Activated CD4-positive, alpha-beta T cell treated with anti-CD3 and anti-CD28 coated beads, Interleukin-2, amount 50 U/mL, for 48 hours (primary cell): ENCODE measurements around the gene CHAF1A.

ENCODE experiments used
- DNase-seq, 2 experiments: peaks; one replicate each; pipeline ENCODE4 v3.0.0-alpha.2; 2020

Gene CHAF1A

GRCh38 chr19:4464815-4465581 lies 62.6 kb downstream of the CHAF1A start:
- no peak for DNase-seq

DNA sequence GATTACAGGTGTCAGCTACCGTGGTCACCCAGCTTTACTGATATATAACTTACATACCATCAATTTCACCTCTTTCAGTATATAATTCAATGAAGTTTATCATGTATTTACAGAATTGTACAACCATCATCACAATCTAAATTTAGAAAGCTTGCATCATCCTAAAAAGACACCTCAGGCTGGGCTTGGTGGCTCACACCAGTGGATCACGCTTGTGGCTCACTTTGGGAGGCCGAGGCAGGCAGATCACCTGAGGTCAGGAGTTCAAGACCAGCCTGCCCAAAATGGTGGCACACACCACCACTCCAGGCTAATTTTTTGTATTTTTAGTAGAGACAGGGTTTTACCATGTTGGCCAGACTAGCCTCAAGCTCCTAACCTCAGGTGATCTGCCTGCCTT lies 65.4 kb downstream of the CHAF1A start:
- no peak for DNase-seq

DNA sequence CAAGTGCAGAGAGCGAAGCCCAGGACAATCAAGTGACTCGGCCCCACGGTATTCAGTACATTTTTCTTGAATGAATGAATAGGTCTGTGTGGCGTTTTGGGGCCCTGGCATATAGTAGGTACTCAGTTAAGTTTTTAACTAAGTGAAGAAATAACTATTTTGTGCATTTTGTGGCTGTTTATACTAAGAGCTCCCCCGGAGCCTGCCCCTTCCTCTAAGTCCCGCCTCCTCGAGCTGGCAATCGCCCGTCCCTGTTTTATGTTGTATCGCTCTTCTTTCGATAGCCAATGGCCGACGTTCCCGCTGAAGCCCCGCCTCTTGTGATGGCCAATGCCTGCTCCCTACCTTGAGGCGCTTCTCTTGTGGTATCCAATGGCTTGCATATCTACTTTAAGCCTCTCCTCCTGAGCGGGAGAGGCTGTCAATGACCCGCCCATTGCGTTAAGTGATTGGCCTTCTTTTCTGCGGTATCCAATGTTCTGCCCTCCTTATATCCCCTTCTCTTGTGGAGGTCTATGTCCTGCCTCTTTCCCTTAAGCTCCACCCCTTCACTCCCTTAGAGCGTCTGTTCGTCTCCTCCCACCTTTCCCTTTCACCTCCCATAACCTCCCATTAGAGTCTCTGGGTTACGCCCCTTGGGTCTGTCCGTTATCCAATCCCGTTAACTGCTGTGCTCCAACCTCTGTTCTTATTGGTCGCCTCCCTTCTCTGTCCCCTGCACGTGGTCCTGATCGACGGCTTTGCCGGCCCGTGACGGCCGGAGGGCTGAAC lies 69.1 kb downstream of the CHAF1A start:
- DNase-seq, result peak; percentile 96 to 98

DNA sequence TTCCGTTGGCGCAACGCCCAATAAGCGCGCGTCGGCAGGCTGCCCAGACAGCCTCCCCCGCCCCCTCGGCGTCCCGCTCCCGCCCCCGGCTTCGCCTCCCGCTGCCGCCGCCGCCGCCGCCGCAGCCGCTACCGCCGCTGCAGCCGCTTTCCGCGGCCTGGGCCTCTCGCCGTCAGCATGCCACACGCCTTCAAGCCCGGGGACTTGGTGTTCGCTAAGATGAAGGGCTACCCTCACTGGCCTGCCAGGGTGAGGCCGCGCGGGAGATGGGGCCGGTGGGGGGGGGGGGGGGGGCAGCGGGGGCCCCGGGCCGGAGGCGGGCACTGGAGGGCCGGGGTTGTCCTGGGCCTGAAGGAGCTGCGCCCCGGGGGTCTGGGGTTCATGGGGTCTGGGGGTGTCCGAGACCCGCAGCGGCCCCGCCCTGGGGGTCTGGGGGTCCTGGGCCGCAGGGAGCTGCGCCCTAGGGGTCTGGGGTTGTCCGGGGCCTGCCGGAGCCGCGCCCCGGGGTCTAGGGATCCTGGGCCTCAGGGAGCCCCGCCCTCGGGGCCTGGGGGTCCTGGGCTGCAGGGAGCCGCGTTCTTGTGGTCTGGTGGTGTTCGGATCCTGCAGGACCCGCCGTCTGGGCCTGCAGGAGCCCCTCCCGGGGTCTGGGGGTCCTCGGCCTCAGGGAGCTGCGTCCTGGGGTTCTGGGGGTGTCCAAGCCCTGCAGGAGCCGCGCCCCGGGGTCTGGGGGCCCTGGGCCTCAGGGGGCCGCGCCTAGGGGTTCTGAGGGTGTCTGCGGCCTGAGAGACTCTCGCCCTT lies 69.9 kb downstream of the CHAF1A start, which contains the start of gene HDGFL2:
HDGFL2 (plus strand) TSS at position 124 of the 801 bp plus-strand sequence; CDS start at position 178, 54 bp downstream.
- no peak for DNase-seq

- no peak for DNase-seq
Measured at GRCh38 chr19:4473011-4473762, 70.7 kb downstream of the CHAF1A start.

- no peak for DNase-seq
Measured at GRCh38 chr19:4473763-4474513, 71.5 kb downstream of the CHAF1A start.

GRCh38 chr19:4474514-4475022 lies 72.1 kb downstream of the CHAF1A start:
- peak; percentile 21 to 30 for DNase-seq

GRCh38 chr19:4477034-4477801 lies 74.8 kb downstream of the CHAF1A start:
- no peak for DNase-seq

- DNase-seq, result no peak
Measured at GRCh38 chr19:4482721-4483364, 80.4 kb downstream of the CHAF1A start.

- no peak for DNase-seq
Measured at GRCh38 chr19:4483385-4483784, 80.9 kb downstream of the CHAF1A start.

GRCh38 chr19:4487572-4487971 lies 85.1 kb downstream of the CHAF1A start:
- no peak for DNase-seq

- DNase-seq, result no peak
Measured at GRCh38 chr19:4488496-4488895, 86.1 kb downstream of the CHAF1A start.

DNA sequence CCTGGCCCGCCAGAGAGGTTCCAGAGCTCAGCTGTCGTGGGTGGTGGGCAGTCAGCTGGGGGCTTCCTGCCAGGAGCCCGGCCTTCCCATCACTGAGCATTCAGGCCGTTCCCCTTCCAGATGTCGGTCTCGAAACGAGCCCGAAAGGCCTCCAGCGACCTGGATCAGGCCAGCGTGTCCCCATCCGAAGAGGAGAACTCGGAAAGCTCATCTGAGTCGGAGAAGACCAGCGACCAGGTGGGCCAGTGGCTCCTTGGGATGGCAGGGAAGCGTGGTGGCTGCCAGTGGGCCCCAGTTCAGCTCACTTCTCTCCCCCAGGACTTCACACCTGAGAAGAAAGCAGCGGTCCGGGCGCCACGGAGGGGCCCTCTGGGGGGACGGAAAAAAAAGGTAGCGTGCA lies 89.0 kb downstream of the CHAF1A start:
- no peak for DNase-seq

GRCh38 chr19:4492337-4493103 lies 90.1 kb downstream of the CHAF1A start:
- DNase-seq, result no peak
